ENCODE data around the gene TPM4. TPM values are rescaled to one million over a fixed set of nuclear protein-coding genes. Genes with fewer than 3 reads are reported as not detected.

TPM4 gene
- total and polyA plus RNA-seq, 2 experiments from 2014 or later = 223 to 288 TPM

DNA sequence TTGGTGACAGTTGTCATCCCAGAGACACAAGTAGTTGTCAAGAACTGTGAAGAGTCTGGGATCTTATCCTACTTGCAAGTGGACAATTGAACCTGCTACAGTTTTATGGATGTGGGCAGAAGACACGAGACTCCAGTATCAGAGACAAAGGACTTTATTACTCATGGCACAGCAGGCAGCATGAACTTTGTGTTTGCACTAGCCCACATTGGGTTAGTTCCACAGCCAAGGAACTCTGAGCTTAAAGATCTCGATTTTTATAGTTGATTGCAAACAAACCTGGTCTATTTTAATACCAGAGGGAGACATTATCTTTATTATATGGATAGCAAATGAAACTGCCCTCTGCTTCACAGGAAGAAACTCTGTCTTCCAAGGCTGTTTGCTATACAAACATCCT lies 16.0 kb upstream of the TPM4 start:
- peaks cover 70% of the 10 kb centered on the region for H3K9me3 Mint-ChIP-seq
- H3K27me3 Mint-ChIP-seq (ENCODE audit: insufficient read depth, low read depth, poor library complexity) = peaks cover 2% of the 10 kb centered on the region
- Histone ChIP-seq H3K27me3 (ENCODE audit: insufficient read depth) (no peaks in the 10 kb centered on the region), H3K27ac (ENCODE audit: low read depth) (no peak overlapping the region), H3K36me3 (ENCODE audit: insufficient read depth) (0 out of 2 replicates have a peak, but pooled peaks cover 1% of the 10 kb centered on the region), H3K9me2 (ENCODE audit: insufficient read depth) (no peaks in the 10 kb centered on the region), H3K4me1 (ENCODE audit: insufficient read depth) (no peaks in the 10 kb centered on the region), H3F3A (replicated peaks; ENCODE audit: low read depth) (no peaks in the 10 kb centered on the region), H3K4me3 (no peak overlapping the region), H4K20me1 (replicated peaks; ENCODE audit: insufficient read depth) (no peaks in the 10 kb centered on the region), H2AFZ (no peak overlapping the region), H3K79me2 (replicated peaks; ENCODE audit: insufficient read depth) (no peaks in the 10 kb centered on the region), H3K4me2 (no peak overlapping the region)
- H3K27ac Mint-ChIP-seq = no peak overlapping the region
- no peak overlapping the region for H3K4me3 Mint-ChIP-seq
- no peak for DNase-seq (ENCODE audit: low spot score)
- ATAC-seq = no peak
- H3K4me1 Mint-ChIP-seq = peaks cover 1% of the 10 kb centered on the region; the same call in 2 of the 3 replicates
- TF ChIP-seq JUNB (IDR thresholded peaks at IDR 0.05; ENCODE audit: unreplicated experiment) = no peak
- TF ChIP-seq EZH2 (IDR thresholded peaks at IDR 0.05; ENCODE audit: low read depth, unreplicated experiment) = no peak
- no peak for TF ChIP-seq ZNF114 (CRISPR knock-in tag; IDR thresholded peaks at IDR 0.05)
- TF ChIP-seq, protein P1, sequence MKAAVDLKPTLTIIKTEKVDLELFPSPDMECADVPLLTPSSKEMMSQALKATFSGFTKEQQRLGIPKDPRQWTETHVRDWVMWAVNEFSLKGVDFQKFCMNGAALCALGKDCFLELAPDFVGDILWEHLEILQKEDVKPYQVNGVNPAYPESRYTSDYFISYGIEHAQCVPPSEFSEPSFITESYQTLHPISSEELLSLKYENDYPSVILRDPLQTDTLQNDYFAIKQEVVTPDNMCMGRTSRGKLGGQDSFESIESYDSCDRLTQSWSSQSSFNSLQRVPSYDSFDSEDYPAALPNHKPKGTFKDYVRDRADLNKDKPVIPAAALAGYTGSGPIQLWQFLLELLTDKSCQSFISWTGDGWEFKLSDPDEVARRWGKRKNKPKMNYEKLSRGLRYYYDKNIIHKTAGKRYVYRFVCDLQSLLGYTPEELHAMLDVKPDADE (IDR thresholded peaks at IDR 0.05) = no peak
- TF ChIP-seq, protein P2, sequence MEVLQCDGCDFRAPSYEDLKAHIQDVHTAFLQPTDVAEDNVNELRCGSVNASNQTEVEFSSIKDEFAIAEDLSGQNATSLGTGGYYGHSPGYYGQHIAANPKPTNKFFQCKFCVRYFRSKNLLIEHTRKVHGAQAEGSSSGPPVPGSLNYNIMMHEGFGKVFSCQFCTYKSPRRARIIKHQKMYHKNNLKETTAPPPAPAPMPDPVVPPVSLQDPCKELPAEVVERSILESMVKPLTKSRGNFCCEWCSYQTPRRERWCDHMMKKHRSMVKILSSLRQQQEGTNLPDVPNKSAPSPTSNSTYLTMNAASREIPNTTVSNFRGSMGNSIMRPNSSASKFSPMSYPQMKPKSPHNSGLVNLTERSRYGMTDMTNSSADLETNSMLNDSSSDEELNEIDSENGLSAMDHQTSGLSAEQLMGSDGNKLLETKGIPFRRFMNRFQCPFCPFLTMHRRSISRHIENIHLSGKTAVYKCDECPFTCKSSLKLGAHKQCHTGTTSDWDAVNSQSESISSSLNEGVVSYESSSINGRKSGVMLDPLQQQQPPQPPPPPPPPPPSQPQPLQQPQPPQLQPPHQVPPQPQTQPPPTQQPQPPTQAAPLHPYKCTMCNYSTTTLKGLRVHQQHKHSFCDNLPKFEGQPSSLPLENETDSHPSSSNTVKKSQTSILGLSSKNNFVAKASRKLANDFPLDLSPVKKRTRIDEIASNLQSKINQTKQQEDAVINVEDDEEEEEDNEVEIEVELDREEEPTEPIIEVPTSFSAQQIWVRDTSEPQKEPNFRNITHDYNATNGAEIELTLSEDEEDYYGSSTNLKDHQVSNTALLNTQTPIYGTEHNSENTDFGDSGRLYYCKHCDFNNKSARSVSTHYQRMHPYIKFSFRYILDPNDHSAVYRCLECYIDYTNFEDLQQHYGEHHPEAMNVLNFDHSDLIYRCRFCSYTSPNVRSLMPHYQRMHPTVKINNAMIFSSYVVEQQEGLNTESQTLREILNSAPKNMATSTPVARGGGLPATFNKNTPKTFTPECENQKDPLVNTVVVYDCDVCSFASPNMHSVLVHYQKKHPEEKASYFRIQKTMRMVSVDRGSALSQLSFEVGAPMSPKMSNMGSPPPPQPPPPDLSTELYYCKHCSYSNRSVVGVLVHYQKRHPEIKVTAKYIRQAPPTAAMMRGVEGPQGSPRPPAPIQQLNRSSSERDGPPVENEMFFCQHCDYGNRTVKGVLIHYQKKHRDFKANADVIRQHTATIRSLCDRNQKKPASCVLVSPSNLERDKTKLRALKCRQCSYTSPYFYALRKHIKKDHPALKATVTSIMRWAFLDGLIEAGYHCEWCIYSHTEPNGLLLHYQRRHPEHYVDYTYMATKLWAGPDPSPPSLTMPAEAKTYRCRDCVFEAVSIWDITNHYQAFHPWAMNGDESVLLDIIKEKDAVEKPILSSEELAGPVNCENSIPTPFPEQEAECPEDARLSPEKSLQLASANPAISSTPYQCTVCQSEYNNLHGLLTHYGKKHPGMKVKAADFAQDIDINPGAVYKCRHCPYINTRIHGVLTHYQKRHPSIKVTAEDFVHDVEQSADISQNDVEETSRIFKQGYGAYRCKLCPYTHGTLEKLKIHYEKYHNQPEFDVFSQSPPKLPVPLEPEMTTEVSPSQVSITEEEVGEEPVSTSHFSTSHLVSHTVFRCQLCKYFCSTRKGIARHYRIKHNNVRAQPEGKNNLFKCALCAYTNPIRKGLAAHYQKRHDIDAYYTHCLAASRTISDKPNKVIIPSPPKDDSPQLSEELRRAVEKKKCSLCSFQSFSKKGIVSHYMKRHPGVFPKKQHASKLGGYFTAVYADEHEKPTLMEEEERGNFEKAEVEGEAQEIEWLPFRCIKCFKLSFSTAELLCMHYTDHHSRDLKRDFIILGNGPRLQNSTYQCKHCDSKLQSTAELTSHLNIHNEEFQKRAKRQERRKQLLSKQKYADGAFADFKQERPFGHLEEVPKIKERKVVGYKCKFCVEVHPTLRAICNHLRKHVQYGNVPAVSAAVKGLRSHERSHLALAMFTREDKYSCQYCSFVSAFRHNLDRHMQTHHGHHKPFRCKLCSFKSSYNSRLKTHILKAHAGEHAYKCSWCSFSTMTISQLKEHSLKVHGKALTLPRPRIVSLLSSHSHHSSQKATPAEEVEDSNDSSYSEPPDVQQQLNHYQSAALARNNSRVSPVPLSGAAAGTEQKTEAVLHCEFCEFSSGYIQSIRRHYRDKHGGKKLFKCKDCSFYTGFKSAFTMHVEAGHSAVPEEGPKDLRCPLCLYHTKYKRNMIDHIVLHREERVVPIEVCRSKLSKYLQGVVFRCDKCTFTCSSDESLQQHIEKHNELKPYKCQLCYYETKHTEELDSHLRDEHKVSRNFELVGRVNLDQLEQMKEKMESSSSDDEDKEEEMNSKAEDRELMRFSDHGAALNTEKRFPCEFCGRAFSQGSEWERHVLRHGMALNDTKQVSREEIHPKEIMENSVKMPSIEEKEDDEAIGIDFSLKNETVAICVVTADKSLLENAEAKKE (CRISPR knock-in tag; IDR thresholded peaks at IDR 0.05) = no peak
- TF ChIP-seq ZNF331 (CRISPR knock-in tag; IDR thresholded peaks at IDR 0.05; ENCODE audit: low read depth) = no peak
- TF ChIP-seq EZH2phosphoT487 (IDR thresholded peaks at IDR 0.05; ENCODE audit: unreplicated experiment) = no peak
- TF ChIP-seq, protein P3, sequence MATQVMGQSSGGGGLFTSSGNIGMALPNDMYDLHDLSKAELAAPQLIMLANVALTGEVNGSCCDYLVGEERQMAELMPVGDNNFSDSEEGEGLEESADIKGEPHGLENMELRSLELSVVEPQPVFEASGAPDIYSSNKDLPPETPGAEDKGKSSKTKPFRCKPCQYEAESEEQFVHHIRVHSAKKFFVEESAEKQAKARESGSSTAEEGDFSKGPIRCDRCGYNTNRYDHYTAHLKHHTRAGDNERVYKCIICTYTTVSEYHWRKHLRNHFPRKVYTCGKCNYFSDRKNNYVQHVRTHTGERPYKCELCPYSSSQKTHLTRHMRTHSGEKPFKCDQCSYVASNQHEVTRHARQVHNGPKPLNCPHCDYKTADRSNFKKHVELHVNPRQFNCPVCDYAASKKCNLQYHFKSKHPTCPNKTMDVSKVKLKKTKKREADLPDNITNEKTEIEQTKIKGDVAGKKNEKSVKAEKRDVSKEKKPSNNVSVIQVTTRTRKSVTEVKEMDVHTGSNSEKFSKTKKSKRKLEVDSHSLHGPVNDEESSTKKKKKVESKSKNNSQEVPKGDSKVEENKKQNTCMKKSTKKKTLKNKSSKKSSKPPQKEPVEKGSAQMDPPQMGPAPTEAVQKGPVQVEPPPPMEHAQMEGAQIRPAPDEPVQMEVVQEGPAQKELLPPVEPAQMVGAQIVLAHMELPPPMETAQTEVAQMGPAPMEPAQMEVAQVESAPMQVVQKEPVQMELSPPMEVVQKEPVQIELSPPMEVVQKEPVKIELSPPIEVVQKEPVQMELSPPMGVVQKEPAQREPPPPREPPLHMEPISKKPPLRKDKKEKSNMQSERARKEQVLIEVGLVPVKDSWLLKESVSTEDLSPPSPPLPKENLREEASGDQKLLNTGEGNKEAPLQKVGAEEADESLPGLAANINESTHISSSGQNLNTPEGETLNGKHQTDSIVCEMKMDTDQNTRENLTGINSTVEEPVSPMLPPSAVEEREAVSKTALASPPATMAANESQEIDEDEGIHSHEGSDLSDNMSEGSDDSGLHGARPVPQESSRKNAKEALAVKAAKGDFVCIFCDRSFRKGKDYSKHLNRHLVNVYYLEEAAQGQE (IDR thresholded peaks at IDR 0.05; ENCODE audit: unreplicated experiment) = no peak
- no peak for TF ChIP-seq STAT1 (IDR thresholded peaks at IDR 0.05; ENCODE audit: unreplicated experiment)
- TF ChIP-seq POLR2AphosphoS5 (IDR thresholded peaks at IDR 0.05; ENCODE audit: low read depth) = no peak
- TF ChIP-seq NANOG (IDR thresholded peaks at IDR 0.05; ENCODE audit: borderline replicate concordance) = no peak
- TF ChIP-seq CREB1 (CRISPR knock-in tag; IDR thresholded peaks at IDR 0.05; ENCODE audit: low read depth) = no peak
- TF ChIP-seq, protein P4, sequence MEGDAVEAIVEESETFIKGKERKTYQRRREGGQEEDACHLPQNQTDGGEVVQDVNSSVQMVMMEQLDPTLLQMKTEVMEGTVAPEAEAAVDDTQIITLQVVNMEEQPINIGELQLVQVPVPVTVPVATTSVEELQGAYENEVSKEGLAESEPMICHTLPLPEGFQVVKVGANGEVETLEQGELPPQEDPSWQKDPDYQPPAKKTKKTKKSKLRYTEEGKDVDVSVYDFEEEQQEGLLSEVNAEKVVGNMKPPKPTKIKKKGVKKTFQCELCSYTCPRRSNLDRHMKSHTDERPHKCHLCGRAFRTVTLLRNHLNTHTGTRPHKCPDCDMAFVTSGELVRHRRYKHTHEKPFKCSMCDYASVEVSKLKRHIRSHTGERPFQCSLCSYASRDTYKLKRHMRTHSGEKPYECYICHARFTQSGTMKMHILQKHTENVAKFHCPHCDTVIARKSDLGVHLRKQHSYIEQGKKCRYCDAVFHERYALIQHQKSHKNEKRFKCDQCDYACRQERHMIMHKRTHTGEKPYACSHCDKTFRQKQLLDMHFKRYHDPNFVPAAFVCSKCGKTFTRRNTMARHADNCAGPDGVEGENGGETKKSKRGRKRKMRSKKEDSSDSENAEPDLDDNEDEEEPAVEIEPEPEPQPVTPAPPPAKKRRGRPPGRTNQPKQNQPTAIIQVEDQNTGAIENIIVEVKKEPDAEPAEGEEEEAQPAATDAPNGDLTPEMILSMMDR (conservative IDR thresholded peaks at IDR 0.05; ENCODE audit: low read depth in 2 of 2) = no peak
- peaks cover 9% of the 10 kb centered on the region for H3K36me3 Mint-ChIP-seq (ENCODE audit: low read depth)
